Upper lobe of left lung (tissue), 4 donors: ENCODE results near the gene OR4K1.

Source experiments
- CTCF ChIP-seq, 6 experiments: fragments of 450-650 bp in 4 of 6; fragments of 200-600 bp in 2 of 6; sonication (generic) in 2 of 6; IDR thresholded peaks; one replicate each; pipeline ENCODE4 v1.5.1; 2016 to 2019; ENCODE audit warnings: antibody characterized with exemption in 6 of 6
- EP300 ChIP-seq, 4 donors: sonication (generic); formaldehyde crosslinking; IDR thresholded peaks; one replicate each; pipeline ENCODE4 v1.5.1; 2017; ENCODE audit warnings: antibody characterized with exemption in 4 of 4, control low read depth in 2 of 4
- POLR2A ChIP-seq, 4 donors: fragments of 450-650 bp; IDR thresholded peaks; one replicate each; pipeline ENCODE4 v1.5.1; 2016 to 2017; ENCODE audit warnings: antibody characterized with exemption in 4 of 4, mild to moderate bottlenecking in 2 of 4
- POLR2AphosphoS5 ChIP-seq, 2 donors: sonication (generic); formaldehyde crosslinking; IDR thresholded peaks; one replicate each; pipeline ENCODE4 v1.5.1; 2017; ENCODE audit warnings: antibody characterized with exemption in 2 of 2

- TF ChIP-seq CTCF (IDR thresholded peaks at IDR 0.05) (no peak), POLR2A (IDR thresholded peaks at IDR 0.05) (no peak), EP300 (IDR thresholded peaks at IDR 0.05) (no peak), POLR2AphosphoS5 (IDR thresholded peaks at IDR 0.05) (no peak)
These were observed 13.5 kb upstream of the OR4K1 start for GRCh38 chr14:19917243-19917642.
